HepG2 (cell line): Measurements from ENCODE around the gene WWC2. TPM values are rescaled to one million over a fixed set of nuclear protein-coding genes. Genes with fewer than 3 reads are reported as not detected.
A peak's percentile ranks its signal among the peaks of the same experiment; 100 is the strongest.

Source experiments
- AGO1 ChIP-seq: fragments of 200-400 bp; formaldehyde crosslinking; IDR thresholded peaks from 2 replicates; pipeline ENCODE4 v1.6.1; 2017; ENCODE audit warnings: mild to moderate bottlenecking, low read depth, low read length, moderate library complexity; ENCODE audit not compliant: poor library complexity, severe bottlenecking
- CENPX ChIP-seq: sonication (generic); formaldehyde crosslinking; IDR thresholded peaks from 2 replicates; pipeline ENCODE4 v1.9.0; 2021; ENCODE audit warnings: mild to moderate bottlenecking, missing genetic modification reagents, moderate library complexity
- DPF2 ChIP-seq: sonication (generic); formaldehyde crosslinking; IDR thresholded peaks from 2 replicates; pipeline ENCODE4 v1.4.0; 2020; ENCODE audit warnings: mild to moderate bottlenecking, low read depth, missing genetic modification reagents, borderline replicate concordance
- KDM6A ChIP-seq: IDR thresholded peaks from 2 replicates; pipeline ENCODE4 v1.6.1; 2016; ENCODE audit warnings: low read depth
- KMT2A ChIP-seq: sonication (generic); formaldehyde crosslinking; IDR thresholded peaks from 2 replicates; pipeline ENCODE4 v1.4.0; 2020; ENCODE audit warnings: missing genetic modification reagents
- MZF1 ChIP-seq: sonication (generic); formaldehyde crosslinking; IDR thresholded peaks from 2 replicates; pipeline ENCODE4 v1.8.1; 2023; ENCODE audit warnings: mild to moderate bottlenecking, missing genetic modification reagents, borderline replicate concordance
- NAIF1 ChIP-seq: sonication (generic); formaldehyde crosslinking; IDR thresholded peaks from 2 replicates; pipeline ENCODE4 v1.5.0; 2020; ENCODE audit warnings: mild to moderate bottlenecking, missing genetic modification reagents, borderline replicate concordance
- NONO ChIP-seq, 2 experiments: fragments of 450-650 bp in 1 of 2; sonication (generic) in 1 of 2; formaldehyde crosslinking in 1 of 2; IDR thresholded peaks in 1 of 2; conservative IDR thresholded peaks in 1 of 2; 2 replicates each; pipeline versions ENCODE4 v1.6.1 to v1.8.0; 2017 to 2022; ENCODE audit warnings: mild to moderate bottlenecking in 1 of 2, missing genetic modification reagents in 1 of 2, moderate library complexity in 1 of 2
- RXRB ChIP-seq: IDR thresholded peaks from 2 replicates; pipeline ENCODE4 v1.6.1; 2016; ENCODE audit warnings: borderline replicate concordance, missing genetic modification reagents, missing compliant biosample characterization
- SMC3 ChIP-seq: IDR thresholded peaks from 2 replicates; pipeline ENCODE4 v1.6.1; 2011; ENCODE audit warnings: low read length, improper control_type of control experiment
- SRSF1 ChIP-seq: fragments of 200-400 bp; formaldehyde crosslinking; optimal IDR thresholded peaks from 2 replicates; pipeline ENCODE3; 2017; ENCODE audit warnings: mild to moderate bottlenecking, low read depth, low read length, moderate library complexity
- ZNF224 ChIP-seq: sonication (generic); formaldehyde crosslinking; IDR thresholded peaks from 2 replicates; pipeline ENCODE4 v1.5.0; 2020; ENCODE audit warnings: mild to moderate bottlenecking, missing genetic modification reagents
- ZNF33B ChIP-seq: sonication (generic); formaldehyde crosslinking; IDR thresholded peaks from 2 replicates; pipeline ENCODE4 v1.5.1; 2020; ENCODE audit warnings: mild to moderate bottlenecking, missing genetic modification reagents
- ZNF670 ChIP-seq: sonication (generic); formaldehyde crosslinking; IDR thresholded peaks from 2 replicates; pipeline ENCODE4 v1.8.0; 2022; ENCODE audit warnings: mild to moderate bottlenecking, missing genetic modification reagents, borderline replicate concordance
- ZNF703 ChIP-seq: sonication (generic); formaldehyde crosslinking; IDR thresholded peaks from 2 replicates; pipeline ENCODE4 v1.5.1; 2020; ENCODE audit warnings: missing genetic modification reagents, mild to moderate bottlenecking, moderate library complexity, borderline replicate concordance
- polyA plus RNA-seq, 8 experiments: library from polyadenylated mRNA; depleted of rRNA in 3 of 8; stranded (reverse) in 7 of 8; unstranded in 1 of 8; fragments of >200 nt; fragmentation: Illumina TruSeq in 4 of 8; extraction: Trizol in 4 of 8; gene quantifications; 2 replicates each; pipeline versions ENCODE4 v1.2.1 to v1.2.3, GENCODE V29; 2011 to 2016; ENCODE audit warnings: low read depth in 4 of 8, missing spikeins in 1 of 8, mixed read lengths in 1 of 8; ENCODE audit not compliant: insufficient read depth in 1 of 8
- total RNA-seq, 5 experiments: library from RNA; depleted of rRNA; stranded (reverse); fragments of >200 nt; fragmentation: Illumina TruSeq; extraction: Trizol; gene quantifications; 2 replicates each; pipeline ENCODE4 v1.2.3, GENCODE V29; 2016; ENCODE audit warnings: low read depth in 1 of 5
- TF ChIP-seq, protein P1 (sequence below): sonication (generic); formaldehyde crosslinking; IDR thresholded peaks from 2 replicates; pipeline ENCODE4 v1.8.1; 2023; ENCODE audit warnings: mild to moderate bottlenecking, missing genetic modification reagents
- TF ChIP-seq, protein P2 (sequence below): IDR thresholded peaks from 2 replicates; pipeline ENCODE4 v1.4.0; 2020; ENCODE audit warnings: mild to moderate bottlenecking, missing genetic modification reagents
- TF ChIP-seq, protein P3 (sequence below), 2 experiments: fragments of 450-650 bp in 1 of 2; sonication (generic) in 1 of 2; formaldehyde crosslinking; IDR thresholded peaks; 2 replicates each; pipeline versions ENCODE4 v1.5.0 to v1.8.0; 2020 to 2022; ENCODE audit warnings: mild to moderate bottlenecking in 1 of 2, missing genetic modification reagents in 1 of 2
- TF ChIP-seq, protein P4 (sequence below): sonication (generic); formaldehyde crosslinking; IDR thresholded peaks from 2 replicates; pipeline ENCODE4 v1.5.0; 2020; ENCODE audit warnings: missing genetic modification reagents
- TF ChIP-seq, protein P5 (sequence below): IDR thresholded peaks from 2 replicates; pipeline ENCODE4 v1.6.1; 2016; ENCODE audit warnings: missing compliant biosample characterization, missing genetic modification reagents, borderline replicate concordance

The WWC2 gene
- total and polyA plus RNA-seq, 2 of the 13 experiments (the other 11 are each of a cell fraction or from before 2014, with no cell fraction given) = 40.0 to 50.1 TPM

DNA sequence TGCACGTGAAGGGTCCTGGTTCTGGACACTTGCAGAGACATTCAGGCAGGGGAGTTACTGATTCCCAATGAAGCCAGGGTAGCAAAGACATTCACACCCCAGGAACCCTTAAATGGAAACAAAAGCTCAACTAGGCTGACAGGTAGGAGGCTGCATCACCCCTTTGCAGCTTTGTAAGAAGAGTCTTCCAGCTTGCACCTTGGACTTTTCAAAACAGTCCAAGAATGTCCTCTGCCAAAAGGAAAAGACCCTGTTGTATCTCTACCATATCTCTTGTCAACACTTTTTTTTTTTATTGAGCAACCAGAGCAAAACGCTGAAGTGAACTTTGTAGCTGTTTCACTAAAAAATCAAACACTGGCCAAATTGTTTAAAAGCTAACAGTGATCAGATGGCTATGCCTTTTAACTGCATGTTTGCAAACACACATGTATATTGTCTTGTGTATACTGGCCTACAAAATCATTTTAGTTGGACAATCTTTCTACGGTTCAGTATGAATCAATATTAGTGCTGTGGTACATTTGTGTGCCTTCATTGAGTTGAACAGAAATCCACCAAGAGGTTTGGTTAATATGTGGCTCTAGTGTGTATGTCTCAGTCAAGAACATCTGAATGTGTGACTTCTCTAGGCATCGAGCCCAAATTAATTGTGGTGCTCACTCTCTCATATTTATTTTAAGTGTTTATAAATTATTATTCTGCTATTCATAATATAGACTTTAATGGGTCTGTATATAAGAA is 18.5 kb upstream of the WWC2 start (continued):
- TF ChIP-seq, protein P1, sequence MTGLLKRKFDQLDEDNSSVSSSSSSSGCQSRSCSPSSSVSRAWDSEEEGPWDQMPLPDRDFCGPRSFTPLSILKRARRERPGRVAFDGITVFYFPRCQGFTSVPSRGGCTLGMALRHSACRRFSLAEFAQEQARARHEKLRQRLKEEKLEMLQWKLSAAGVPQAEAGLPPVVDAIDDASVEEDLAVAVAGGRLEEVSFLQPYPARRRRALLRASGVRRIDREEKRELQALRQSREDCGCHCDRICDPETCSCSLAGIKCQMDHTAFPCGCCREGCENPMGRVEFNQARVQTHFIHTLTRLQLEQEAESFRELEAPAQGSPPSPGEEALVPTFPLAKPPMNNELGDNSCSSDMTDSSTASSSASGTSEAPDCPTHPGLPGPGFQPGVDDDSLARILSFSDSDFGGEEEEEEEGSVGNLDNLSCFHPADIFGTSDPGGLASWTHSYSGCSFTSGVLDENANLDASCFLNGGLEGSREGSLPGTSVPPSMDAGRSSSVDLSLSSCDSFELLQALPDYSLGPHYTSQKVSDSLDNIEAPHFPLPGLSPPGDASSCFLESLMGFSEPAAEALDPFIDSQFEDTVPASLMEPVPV (CRISPR knock-in tag) = no peak
- TF ChIP-seq AGO1 (no peak), ZNF33B (CRISPR knock-in tag) (no peak), KMT2A (0 out of 2 replicates have a peak, but pooled peaks have one; percentile 40), RXRB (CRISPR knock-in tag) (peak; percentile 87), ZNF670 (0 out of 2 replicates have a peak, but pooled peaks have one; percentile 24), KDM6A (CRISPR knock-in tag) (peak; percentile 75), NONO (IDR thresholded peaks at IDR 0.05) (no peak), NONO (CRISPR knock-in tag; conservative IDR thresholded peaks at IDR 0.05) (peak; percentile 72), CENPX (no peak), ZNF703 (CRISPR knock-in tag) (0 out of 2 replicates have a peak, but pooled peaks have one; percentile 31), NAIF1 (CRISPR knock-in tag) (no peak), SRSF1 (no peak), SMC3 (no peak; the same call in 1 of the 2 replicates), ZNF224 (no peak), MZF1 (CRISPR knock-in tag) (no peak), DPF2 (CRISPR knock-in tag) (peak; percentile 90)
- TF ChIP-seq, protein P2, sequence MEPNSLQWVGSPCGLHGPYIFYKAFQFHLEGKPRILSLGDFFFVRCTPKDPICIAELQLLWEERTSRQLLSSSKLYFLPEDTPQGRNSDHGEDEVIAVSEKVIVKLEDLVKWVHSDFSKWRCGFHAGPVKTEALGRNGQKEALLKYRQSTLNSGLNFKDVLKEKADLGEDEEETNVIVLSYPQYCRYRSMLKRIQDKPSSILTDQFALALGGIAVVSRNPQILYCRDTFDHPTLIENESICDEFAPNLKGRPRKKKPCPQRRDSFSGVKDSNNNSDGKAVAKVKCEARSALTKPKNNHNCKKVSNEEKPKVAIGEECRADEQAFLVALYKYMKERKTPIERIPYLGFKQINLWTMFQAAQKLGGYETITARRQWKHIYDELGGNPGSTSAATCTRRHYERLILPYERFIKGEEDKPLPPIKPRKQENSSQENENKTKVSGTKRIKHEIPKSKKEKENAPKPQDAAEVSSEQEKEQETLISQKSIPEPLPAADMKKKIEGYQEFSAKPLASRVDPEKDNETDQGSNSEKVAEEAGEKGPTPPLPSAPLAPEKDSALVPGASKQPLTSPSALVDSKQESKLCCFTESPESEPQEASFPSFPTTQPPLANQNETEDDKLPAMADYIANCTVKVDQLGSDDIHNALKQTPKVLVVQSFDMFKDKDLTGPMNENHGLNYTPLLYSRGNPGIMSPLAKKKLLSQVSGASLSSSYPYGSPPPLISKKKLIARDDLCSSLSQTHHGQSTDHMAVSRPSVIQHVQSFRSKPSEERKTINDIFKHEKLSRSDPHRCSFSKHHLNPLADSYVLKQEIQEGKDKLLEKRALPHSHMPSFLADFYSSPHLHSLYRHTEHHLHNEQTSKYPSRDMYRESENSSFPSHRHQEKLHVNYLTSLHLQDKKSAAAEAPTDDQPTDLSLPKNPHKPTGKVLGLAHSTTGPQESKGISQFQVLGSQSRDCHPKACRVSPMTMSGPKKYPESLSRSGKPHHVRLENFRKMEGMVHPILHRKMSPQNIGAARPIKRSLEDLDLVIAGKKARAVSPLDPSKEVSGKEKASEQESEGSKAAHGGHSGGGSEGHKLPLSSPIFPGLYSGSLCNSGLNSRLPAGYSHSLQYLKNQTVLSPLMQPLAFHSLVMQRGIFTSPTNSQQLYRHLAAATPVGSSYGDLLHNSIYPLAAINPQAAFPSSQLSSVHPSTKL (CRISPR knock-in tag) = peak; percentile 95
- TF ChIP-seq, protein P3, sequence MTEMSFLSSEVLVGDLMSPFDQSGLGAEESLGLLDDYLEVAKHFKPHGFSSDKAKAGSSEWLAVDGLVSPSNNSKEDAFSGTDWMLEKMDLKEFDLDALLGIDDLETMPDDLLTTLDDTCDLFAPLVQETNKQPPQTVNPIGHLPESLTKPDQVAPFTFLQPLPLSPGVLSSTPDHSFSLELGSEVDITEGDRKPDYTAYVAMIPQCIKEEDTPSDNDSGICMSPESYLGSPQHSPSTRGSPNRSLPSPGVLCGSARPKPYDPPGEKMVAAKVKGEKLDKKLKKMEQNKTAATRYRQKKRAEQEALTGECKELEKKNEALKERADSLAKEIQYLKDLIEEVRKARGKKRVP (CRISPR knock-in tag; IDR thresholded peaks at IDR 0.05) = peak in 1 of 2 experiments; percentile 72; a peak in 2 of 4 replicates
- TF ChIP-seq, protein P4, sequence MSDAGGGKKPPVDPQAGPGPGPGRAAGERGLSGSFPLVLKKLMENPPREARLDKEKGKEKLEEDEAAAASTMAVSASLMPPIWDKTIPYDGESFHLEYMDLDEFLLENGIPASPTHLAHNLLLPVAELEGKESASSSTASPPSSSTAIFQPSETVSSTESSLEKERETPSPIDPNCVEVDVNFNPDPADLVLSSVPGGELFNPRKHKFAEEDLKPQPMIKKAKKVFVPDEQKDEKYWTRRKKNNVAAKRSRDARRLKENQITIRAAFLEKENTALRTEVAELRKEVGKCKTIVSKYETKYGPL (CRISPR knock-in tag) = no peak
- TF ChIP-seq, protein P5, sequence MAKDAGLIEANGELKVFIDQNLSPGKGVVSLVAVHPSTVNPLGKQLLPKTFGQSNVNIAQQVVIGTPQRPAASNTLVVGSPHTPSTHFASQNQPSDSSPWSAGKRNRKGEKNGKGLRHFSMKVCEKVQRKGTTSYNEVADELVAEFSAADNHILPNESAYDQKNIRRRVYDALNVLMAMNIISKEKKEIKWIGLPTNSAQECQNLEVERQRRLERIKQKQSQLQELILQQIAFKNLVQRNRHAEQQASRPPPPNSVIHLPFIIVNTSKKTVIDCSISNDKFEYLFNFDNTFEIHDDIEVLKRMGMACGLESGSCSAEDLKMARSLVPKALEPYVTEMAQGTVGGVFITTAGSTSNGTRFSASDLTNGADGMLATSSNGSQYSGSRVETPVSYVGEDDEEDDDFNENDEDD = no peak; the same call in 1 of the 2 replicates
